NT2/D1 (cell line): ENCODE data around the gene SCUBE2.

ENCODE experiments used
- SUZ12 ChIP-seq: IDR thresholded peaks from 2 replicates; pipeline ENCODE4 v1.6.1; 2011; ENCODE audit not compliant: insufficient read length, insufficient read depth; ENCODE audit errors: extremely low read depth
- YY1 ChIP-seq: IDR thresholded peaks from 2 replicates; pipeline ENCODE4 v1.6.1; 2011; ENCODE audit not compliant: insufficient read length, insufficient read depth
- ZNF274 ChIP-seq: IDR thresholded peaks from 2 replicates; pipeline ENCODE4 v1.6.1; 2011; ENCODE audit warnings: mild to moderate bottlenecking, low read depth, low read length

DNA sequence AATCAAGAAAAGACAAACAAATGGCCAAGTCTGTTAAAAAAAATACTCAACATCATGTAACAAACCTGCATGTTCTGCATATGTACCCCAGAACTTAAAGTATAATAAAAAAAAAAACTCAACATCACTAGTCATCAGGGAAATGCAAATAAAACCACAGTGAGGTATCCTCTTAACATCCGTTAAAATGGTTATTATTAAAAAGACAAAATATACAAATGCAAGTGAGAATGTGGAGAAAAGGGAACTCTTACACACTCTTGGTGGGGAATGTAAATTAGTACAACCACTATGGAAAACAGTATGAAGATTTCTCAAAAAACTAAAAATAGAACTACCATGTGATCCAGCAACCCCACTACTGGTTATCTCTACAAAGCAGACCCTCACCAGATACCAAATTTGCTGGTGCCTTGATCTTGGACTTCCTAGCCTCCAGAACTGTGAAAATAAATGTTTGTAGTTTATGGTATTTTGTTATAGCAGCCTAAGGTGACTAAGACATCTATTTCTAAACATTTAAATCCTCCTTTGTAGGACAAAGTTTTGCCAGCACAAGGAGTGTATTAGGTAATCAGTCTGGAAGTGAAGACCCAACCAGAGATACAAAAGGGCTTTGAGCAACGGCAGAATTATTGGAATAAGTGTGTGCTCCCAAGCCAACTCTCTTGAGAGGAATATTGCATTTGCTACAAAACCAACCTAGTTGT lies 32.4 kb upstream of the SCUBE2 start:
- TF ChIP-seq YY1: no peak
- TF ChIP-seq ZNF274: no peak
- no peak for TF ChIP-seq SUZ12
